HG03378 (cell line): ENCODE results near the gene HDAC4.

ENCODE experiments used
- ATAC-seq: cut with Tn5 transposase; IDR thresholded peaks from one replicate; pipeline ENCODE4 v1.9.1; 2021; ENCODE audit warnings: mild to moderate bottlenecking, moderate library complexity; ENCODE audit not compliant: unreplicated experiment

Gene HDAC4

DNA sequence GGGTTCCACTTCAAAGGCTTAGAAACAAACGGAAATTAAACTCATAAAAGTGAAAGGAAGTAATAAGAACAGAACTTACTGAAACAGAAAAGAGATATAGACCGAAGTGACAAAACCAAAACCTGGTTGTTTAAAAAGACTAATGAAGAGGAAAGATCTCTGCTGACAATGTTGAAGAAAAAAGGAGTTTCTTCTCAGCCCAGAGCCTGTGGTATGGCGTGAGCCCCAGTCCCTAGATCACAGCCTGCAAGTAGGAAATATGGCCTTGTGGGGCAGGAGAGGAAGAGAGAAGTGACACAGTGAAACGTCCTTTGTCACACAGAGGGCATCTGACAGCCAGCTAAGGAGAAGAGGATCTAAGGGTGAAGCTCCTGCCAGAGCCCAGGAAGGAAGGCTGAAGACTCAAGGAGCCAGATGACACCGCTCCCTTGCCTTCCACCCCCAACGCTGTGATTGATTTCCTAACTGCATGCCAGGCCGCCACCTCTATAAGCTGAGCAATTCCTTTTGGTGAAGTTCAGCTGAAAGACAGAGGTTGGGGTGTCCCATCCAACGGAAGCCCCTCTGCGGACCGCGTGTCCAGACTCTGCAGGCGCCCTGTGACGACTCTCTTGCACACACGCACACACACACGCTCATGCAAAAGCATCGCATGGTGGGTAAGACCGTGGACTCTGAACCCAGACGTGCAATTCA, 141.1 kb downstream of the HDAC4 start:
- ATAC-seq, result peak; percentile 48

DNA sequence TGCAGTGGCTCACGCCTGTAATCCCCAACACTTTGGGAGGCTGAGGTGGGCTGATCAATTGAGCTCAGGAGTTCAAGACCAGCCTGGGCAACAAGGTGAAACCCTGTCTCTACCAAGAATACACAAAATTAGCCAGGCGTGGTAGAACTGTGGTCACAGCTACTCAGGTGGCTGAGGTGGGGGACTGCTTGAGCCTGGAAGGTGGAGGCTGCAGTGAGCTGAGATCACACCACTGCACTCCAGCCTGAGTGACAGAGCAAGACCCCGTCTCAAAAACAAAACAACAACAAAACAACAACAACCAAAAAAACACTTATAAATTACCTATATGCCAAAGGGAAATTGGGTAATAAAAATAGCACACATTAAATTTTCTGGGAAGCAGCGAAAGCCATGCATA, 141.6 kb downstream of the HDAC4 start:
- peak; percentile 45 for ATAC-seq

DNA sequence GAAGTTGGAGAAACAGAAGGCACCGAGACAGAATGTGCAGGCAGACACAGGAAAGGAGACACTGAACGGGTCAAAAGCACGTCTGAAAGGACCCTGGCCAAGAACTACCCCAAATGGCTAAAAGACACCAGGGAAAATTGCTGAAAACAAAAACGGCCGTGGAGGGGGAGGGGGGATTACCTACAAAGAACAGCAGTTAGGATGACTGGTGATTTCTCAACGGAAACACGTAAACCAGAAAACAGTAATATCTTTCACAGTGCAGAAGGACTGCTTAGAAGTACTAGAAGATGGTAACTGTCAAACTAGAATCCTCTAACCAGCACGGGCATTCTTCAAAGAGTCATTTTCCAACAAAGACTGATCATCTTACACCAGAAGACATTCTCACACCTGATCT, 142.6 kb downstream of the HDAC4 start:
- no peak for ATAC-seq

DNA sequence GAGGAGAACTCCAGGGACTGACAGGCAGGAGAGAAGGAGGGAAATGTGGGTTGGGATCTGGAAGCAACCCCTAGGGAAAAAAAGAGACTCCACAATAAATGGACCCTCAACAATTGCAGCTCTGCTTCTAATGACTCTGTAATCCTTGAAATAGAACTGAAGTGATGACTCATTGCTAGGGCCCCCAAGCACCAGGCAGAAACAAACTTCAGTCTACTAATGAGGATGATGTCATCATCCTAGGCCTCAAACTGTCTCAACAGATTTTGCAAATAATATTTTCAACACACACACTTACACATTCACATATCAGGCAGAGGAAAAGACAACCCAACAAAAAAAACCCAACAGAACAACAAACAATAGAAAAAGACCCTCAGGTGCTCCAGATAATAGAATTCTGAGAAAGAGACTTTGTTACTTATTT, 143.3 kb downstream of the HDAC4 start:
- ATAC-seq, result no peak

DNA sequence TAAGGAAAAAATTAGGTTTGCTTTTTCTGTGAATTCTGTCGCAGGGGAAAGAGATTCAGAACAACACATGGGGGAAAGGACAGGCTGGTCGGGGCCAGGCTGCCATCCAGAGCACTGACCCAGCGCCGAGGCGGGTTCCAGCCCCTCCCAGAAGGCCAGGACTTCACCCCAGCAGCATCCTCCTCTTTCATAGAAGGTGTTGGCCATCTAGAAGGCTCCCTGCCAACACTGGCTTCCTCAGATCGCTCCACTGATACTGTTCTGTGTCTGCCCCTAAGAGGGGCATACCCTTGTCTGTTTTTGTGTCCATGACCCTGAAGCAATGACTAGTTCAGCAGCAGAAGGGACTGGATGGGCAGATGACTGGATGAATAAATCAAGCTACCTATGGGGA, 144.5 kb downstream of the HDAC4 start:
- ATAC-seq, result no peak

DNA sequence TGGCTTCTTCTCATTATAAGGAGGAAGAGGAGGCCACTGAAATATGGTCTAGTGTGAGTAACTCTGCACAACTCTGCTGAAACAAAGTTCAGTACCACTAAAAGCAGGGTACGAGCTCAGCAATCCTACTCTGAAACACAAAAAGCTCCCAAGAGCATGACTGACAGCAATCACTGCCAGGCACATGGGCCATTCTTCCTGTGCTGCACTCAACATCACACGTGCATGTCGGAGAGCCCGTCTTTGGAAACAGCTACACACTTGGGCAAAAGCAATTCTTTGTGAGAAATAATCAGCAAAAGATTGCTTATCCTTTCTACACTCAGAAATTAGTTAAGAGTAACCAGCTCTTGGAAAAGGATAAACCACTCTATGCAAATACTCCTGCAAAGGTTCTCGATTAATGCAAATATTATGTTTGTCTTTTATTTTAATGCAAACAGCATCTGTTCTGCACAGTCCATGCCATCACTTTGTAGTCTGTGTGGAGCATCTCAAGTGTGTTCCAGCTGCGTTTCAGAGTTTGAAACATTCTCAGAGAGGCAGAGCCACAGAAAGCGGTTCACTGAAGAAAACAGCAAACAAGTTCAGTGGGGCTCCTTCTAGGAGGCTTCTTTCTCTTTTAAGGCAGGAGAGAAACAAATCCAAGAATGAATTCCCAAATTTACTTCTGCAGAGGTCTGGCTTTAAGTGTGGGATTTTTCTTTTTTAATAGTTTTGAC, 145.0 kb downstream of the HDAC4 start:
- no peak for ATAC-seq

DNA sequence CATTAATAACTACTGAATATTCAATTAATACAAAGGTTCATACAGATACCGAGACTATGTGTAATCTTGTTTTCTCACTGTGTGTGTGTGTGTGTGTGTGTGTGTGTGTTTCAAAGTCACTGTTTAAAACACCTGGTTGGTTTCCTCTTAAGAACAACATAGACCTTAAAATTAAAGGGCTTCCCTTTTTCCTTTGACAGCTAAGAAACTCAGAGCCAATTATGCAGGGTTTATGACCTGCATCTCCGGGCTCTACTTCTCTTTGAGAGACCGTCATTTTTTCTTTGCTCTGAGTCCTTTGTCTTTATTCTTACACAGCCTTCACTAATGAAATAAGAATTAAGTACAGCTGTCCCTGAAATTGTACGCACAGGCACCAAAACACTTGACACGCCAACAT, 145.6 kb downstream of the HDAC4 start:
- ATAC-seq, result no peak

DNA sequence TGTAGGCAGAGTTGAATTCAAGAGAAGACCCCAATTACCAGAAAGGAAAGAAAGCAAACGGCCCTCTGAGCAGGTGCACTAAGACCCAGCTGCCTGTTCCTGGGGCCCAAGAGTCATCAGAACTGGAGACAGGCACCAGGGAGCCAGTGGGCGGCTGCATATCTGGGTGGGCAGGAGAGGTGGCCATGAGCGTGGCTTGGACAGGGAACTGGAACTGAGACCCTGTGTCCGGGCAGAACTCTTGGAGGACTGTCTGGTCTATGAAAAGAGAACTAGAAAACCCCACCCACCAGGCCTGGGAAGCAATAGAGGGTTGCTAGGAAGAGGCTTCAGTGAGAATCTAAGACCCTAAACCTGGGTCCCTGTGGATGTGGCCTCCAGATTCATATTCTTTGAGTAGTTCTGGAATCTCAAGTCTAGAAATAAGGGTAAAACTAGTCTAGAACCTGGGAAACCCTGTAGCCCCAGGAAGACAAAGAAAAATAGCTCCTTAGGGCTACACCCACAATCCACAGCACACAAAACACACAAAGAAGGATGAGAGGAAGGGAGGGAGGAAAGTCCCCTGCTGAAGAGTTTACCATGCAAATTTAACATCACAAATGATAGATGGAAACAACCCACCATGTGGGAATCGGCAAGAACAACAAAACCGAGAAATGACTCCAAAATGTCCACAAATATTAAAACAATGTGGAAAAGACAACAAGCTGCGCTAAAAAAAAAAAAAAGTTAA, 147.0 kb downstream of the HDAC4 start:
- ATAC-seq, result no peak

DNA sequence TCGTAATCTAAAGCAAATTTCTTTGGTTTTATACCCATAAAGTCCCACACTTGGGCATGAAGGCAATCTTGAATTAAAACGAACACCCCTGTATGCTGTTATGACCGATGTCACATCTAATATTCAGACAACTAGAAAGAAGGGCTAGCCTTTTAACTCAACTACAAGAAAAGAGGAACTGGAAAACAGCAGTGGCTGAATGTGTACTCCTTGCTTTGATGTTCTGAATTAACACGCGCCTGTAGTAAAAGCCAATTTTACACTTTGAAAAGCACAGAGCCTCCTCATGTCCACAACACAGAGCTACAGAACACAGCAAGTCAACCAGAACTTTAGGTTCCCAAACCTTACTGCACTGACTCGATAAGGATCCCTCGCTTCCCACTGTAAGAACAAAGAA, 147.6 kb downstream of the HDAC4 start:
- peak; percentile 65 for ATAC-seq

DNA sequence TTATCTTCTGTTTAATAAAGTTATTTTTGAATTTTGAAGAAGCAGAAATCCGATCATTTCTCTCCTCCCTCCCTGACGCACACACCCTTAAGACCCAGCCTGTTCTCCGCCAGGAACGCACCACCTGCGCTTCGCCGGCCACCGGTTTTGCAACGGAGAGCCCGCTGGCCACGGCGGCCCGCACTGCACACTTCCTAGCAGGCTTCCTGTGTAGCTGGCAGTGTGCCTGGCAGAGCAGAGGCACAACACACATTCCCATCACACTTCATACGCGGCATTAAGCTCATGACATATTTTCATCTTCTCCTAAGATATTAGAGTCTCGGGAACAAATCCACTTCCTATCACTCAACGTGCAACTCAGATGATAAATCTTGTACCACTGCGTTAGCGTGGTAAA, 148.0 kb downstream of the HDAC4 start:
- ATAC-seq, result peak; percentile 14

DNA sequence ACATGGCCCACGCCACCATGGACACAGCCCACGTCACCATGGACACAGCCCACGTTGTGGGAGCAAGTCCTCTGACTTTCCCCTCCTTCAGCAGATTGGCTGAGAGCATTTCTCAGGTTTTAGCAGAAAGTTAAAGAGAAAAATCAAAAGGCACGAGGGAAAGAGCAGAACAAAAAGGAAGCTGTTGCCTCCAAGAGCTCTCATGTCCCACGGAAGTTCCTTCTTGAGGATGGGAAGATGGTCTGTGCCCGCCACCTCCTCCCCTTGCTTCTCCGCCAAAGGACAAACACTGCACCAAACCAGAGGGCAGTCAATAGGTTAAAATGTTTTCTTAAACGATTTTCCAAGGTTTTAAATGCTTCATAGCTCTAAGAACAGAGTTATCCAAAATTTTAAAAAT, 148.4 kb downstream of the HDAC4 start:
- no peak for ATAC-seq

DNA sequence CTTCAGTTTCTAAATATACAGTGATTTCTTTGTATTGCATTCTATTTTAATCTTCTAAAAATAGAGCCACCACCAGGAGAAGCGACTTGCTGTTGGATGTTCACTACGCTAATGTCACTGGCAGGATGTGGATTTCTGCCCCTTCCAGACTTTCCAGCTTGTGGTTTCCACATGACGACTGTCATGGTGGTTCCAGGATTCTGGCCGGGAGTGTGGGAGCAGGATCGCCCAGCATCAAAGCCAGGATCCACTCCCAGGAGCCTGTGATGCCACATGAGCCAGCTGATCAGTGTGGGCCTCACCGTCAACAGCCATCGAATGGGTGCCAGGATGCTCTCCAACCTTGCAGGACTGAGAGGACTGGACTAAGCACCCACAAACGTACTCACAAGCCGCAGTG, 148.8 kb downstream of the HDAC4 start:
- ATAC-seq, result no peak

DNA sequence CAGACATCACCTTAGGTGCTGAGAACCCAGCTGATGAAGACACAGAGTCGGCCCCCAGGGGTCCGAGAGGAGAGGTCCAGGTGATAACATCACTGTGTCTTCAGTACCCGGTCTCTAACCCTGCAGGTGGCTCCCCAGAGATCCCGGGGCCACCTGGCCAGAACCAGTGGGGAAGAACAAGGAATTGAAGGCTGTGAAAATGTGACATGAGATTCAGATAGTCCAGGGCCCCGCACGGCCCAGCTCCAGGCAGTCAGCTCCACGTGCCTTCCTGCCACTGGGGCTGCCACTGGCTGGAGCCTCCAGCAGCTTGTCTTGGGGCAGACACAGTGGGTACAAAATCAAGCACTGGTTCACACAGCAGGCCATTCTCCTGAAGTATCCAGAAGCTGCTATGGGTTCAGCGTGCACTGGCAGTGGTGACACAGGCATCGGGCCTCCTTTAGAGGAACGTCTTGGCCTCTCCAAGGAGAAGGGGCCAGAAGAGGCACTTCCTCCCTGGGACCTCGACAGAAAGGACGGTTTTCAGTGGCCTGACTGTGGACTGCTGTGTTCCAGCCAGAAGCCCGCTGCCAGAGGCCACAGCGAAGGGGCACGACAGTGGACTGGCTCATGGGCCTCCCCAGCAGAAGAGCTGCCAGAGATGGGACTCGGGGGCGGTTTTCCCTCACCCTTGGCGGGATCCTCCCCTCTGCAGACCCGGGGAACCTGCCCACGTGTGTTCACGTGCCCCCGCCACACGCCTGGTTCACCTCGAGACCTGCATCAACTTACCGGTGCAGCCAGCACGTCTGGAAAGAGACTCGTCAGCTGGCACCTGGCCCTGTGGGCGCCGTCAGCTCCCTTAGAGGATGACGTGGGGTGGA, 150.4 kb downstream of the HDAC4 start:
- ATAC-seq, result no peak

DNA sequence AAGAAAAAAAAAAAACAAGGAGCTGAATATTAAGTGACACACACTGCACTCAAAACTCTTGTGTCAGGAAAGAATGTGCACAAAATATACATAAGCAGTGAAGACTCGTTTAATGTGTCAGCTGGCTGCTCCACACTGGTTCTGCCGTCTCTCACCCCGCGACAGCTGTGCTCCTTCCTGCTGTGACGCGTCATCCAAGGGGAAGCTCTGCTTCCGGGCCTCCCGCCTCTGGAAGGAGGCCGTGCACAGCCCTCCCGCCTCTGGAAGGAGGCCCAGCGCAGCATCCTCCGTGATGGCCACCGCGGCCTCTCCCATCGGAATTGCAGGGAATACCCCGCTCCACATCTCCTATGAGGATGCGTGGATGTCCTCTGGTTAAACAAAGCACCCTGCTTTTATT, 151.0 kb downstream of the HDAC4 start:
- no peak for ATAC-seq

DNA sequence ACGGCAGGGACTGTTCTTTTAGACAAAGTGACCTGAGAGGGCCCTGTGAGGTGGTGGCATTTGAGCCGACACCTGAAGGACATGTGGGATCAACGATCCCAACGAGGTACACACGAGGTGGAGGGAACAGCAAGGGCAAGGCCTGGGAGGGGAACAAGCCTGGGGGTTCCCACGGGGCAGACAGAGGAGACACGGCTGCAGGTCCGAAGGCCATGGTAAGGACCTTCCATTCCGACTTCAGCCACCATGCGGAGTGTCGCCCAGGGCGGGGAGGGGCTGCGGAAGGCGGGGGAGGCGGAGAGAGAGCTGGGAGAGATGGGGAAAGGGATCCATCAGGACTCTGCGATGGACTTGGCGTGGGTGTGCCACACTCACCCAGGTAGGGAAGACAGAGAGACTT, 151.8 kb downstream of the HDAC4 start:
- no peak for ATAC-seq

DNA sequence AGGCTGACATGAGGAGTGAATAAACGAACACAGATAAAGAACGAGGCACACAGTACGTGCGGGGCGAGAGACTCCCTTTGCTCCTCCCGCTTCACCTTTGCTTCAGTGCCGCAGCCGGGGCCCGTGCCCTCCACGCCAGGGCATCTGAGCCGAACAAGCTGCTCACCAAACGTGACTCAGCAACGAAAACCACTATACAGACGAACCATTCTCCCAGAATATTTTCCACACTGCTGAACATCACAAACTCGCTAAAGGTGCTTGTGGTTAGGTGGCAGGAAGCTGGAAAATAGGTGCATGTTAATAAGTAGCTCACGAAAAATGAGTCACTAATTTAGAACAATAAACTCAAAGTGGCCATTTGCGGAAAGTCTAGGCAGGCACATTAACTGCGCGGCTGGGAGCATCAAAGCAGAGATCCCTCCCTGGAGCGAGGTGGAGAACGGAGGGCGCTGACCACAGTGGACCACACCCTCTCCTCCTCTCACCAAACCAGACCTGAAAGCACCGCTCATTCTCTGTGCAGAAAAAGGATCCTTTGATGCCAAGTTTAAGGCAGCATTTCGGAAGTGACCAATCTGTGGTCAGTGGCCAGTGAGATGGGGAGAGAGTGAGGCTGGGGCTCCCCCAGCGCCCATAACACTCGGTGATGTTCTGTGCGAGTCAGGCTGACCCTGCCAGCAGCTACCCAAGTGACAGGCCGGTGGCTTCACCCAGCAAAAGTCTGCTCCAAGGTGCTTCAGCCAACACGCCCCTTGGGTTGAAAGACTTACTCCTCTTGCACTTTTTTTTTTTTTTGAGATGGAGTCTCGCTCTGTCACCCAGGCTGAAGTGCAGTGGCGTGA, 153.2 kb downstream of the HDAC4 start:
- no peak for ATAC-seq

DNA sequence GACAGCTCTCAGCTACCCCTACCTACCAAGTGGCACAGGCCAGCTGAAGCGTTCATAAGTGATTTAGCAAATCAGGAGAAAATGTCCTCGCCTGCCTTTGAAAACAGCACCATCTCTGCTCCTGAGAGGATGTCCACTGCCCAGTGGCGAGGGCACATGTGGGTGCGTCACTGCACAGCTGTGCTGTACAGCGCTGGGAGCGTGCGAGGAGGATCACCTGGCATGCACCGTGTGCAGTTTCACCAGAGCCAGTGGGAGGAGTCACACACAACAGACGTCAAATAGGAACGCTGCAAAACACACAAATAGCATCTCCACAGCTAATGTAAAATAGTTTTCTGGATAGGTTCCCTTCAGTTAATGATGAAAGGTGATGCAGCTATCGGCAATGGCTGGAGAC, 154.1 kb downstream of the HDAC4 start:
- ATAC-seq, result no peak

DNA sequence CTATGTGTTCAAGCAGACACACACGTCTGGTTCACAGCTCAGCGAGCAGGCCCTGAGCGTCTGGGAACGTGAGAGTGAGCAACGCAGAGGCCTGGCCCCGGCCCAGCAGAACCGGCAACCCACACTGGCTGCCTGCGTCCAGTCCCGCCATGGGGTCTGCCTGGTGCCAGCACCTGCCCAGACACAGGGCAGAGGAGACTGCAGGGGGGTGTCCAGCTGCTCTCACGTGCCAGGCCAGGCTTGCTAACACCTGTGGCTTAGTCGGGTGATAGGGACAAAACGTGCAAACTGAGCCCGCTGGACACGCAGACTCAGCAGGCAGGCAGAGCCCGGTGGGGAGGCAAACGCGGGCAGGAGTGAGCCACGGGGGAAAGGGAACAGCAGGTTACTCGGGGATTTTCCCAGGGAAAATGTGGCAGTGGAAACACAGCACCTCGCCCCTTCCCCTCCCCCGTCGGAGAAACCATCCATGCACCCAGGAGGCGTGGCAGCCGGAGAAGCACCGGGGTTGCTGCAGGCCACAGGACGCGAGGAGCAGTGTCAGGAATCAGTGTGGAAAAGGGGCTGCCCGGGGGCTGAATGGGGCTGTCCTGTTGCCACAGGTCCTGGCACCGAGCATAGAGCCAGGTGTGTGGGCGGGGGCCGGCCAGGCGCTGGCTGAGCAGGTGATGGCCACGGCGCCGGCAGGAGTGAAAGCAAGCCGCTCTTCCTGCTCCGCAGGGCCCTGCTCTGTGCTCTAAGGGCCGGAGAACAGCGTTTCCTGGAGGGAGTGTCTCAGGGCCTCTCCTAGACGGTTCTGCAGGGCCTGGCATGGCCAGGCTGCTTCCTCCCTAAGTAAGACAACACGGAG, 154.7 kb downstream of the HDAC4 start:
- ATAC-seq, result no peak

DNA sequence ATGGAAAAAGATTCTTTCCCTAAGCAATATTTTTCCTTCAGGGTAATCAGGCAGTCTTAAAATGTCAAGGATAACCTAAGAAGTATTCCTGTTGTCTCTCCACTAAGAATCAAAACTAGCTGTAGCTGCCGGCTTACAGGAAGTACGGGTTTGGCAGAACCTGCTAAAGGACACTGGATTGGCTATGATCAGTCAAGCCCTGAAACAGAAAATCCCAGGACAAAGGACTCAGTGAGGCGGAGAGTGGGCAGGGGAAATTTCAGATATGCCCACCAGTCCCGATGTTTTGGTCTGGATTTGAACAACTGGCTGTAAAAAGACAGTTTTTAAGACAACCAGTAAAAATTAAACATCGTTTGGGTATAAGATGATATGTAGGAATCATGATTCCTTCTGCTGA, 155.7 kb downstream of the HDAC4 start:
- no peak for ATAC-seq
